Measurements from ENCODE around the gene AQP2. TPM values are rescaled to one million over a fixed set of nuclear protein-coding genes. Genes with fewer than 3 reads are reported as not detected.

The AQP2 gene, protein sequence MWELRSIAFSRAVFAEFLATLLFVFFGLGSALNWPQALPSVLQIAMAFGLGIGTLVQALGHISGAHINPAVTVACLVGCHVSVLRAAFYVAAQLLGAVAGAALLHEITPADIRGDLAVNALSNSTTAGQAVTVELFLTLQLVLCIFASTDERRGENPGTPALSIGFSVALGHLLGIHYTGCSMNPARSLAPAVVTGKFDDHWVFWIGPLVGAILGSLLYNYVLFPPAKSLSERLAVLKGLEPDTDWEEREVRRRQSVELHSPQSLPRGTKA
- not detected for polyA plus RNA-seq (2013, experiment 1 of 2; ENCODE audit: insufficient read length)
- polyA plus RNA-seq (2013, experiment 2 of 2; ENCODE audit: insufficient read length) = 0.47 TPM

DNA sequence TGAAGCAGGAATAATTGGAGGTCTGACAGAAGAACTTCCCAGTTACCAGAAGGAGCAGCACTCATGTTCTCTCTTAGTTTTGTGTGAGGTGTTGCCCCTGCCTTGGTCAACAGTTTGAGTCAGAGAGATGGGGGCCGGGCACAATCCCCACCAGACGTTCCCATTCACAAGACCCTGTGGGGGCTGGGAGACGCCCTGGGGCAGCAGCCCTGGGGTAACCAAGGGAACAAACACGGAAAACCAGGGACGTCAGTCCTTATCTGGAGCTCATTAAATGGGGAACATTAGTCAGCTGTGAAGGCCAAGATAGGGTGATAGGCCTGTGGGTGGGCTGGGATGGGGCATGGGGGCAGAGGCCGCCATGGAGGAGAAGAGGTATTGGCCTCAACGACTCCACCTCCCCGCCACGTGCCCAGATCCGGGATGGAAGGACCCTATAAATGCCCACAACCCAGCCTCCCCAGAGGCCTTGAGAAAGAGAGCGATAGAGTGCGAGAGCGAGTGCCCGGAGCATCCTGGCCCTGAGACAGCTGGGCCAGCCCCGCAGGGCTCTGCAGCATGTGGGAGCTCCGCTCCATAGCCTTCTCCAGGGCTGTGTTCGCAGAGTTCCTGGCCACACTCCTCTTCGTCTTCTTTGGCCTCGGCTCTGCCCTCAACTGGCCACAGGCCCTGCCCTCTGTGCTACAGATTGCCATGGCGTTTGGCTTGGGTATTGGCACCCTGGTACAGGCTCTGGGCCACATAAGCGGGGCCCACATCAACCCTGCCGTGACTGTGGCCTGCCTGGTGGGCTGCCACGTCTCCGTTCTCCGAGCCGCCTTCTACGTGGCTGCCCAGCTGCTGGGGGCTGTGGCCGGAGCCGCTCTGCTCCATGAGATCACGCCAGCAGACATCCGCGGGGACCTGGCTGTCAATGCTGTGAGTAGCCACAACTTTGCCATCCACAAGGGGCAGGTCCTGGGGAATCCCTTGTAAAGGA is at the start of gene AQP2:
Gene AQP2, plus strand, starts transcription at position 465 of the 979 bp plus-strand sequence. Its CDS starts 94 bp downstream, at position 559.
- DNase-seq = no peak

DNA sequence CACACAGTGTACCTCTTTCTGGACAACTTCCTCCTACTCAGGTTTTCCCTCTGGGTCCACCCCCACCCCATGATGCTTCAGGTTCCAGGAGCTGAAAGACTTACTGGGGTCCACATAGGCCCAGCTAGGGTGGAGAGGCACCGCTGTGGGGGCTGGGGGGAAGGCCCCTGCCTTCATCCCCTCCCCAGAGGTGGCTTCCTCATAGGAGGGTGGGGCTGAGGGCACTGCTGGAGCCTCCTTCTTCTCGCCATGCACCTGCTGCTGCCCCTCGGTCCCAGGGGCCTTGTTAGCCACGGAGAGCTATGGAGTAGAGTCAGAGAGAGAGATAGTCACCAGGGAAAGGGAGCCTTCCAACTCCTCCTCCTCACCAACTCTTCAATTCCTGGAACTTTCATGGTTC is 49.5 kb upstream of the AQP2 start:
- DNase-seq = no peak

DNA sequence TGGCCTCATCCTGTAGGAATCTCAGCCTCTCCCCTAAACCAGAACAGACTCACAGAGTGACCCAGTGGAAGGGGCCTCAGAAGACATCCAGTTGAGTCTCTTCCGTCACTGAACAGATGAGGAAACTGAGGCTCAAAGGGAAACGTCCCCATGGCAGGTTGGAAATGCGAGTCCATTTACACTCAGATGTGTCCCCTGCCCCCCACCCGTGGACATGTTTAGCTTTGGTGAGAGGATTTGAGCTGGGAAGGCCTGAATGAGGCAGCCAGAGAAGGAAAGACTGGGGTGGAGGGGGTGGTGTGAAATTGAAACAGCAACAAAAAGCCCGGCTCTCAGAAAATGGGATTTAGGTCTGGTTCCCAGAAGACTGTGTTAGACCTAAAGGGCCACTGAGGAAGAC is 48.6 kb upstream of the AQP2 start:
- no peak for DNase-seq

DNA sequence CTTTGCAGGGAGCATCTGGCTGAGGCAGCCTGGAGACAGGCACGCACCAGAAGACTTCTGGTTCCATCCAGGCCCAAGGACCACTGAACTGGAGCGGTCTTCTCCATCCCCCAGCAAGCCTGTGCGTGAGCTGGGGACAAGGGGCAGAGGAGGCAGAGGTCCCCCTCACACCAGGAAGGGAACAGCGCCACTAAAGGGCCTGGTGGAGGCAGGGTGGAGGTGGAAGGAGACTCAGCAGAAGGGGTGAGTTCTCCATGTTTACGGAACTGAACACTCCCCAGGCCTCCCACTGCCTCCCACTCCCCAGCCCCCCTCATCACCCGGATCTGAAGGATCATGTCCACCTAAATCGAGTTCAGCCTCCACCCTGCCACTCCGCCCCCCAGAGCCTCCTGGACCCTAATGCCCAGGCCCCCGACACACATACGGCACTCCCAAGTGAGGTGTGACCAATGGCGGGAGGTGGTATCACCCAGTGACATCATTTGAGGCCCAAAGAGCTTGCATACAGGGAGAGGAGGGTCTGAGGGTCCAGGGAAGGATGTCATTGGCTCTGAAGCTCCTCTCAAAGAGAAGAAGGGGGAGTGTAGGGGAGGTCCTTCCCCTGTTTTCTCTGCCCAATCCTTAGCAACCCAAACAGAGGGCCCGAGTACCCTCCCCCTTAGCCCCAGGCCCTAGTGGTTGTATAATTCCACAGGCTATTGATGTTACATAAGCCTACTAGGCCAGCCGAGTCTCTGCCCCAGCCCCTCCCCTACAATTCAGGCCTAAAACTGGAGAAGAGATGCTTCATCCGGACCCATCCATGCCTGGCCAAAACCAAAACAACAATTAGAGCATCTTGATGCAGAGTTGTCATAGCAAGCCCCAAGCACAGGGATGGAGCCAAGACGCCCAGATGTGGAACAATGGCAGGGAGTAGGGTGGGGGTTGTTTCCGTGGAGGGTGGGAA is 47.9 kb upstream of the AQP2 start:
- no peak for DNase-seq

DNA sequence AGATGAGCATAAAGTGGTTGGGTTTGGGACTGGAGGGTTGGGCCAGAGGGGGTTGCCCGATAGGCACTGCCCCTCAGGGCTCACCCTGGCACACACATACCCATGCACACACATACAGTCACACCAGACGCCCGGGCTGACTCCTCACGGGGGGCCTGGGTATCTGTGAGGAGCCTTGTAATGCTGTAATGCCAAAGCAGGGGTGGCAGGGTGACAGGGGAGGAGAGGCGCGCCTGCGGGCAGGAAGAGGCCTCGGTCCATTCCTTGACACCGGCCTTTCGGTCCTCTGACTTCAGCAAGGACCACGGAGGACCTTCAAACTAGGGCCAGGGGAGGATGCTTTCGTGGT is 47.2 kb upstream of the AQP2 start:
- no peak for DNase-seq

DNA sequence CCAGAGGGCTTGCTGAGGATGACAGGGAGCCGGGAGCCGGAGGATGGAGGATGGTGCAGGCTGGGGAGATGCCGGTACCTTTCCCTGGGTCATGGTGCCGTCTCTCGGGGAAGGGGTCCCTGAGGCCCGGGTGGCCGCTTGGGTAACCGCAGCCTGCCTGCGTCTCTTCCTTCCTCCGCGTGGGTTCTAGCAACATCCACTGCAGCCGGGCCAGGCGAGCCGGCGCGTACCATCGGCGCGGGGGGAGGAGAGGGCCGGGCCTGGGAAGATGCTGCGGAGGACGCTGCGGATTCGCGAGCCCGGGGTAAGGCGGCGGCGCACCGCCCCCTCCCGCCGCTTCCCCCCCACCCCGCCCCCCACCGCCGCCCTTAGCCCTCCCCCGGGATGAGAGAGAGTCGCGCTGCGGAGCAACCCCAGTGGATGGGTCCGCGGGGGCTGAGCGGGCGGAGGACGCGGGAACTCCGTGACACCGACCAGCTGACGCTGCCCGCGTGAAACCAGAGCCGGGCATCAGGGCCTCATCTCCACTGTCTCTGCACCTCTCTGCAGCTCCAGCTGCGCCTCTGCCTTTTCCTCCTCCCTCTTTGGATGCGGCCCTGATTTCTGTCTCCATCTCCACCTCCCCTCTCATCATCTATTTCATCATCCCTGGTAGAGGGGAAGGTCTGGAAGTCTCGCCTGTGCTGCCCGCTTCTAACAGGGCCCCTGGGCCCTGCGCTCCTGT is 46.7 kb upstream of the AQP2 start, which contains the start of gene FAIM2:
Gene FAIM2, minus strand, starts transcription at position 201 of the 724 bp plus-strand sequence. Its CDS starts 108 bp downstream, at position 93.
- DNase-seq = peak; percentile 79

DNA sequence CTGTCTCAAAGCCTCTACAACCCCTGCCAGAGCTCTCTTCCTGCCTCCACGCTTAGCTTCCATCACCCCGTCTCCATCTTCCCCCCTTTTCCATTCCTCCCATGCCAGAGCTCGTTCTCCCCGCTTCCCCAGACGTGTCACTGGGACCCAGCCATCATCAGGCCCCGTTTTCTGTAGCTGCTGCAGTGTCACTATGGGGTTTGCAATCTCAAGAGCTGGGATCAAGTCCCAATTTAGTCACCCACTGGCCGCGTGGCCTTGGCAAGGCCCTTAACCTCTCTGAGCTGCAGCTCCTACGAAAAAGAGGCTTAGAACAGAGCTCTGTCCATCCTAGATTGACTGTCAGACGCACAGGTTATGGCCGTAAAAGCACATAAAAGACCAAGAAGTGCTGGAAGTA is 45.9 kb upstream of the AQP2 start:
- no peak for DNase-seq

DNA sequence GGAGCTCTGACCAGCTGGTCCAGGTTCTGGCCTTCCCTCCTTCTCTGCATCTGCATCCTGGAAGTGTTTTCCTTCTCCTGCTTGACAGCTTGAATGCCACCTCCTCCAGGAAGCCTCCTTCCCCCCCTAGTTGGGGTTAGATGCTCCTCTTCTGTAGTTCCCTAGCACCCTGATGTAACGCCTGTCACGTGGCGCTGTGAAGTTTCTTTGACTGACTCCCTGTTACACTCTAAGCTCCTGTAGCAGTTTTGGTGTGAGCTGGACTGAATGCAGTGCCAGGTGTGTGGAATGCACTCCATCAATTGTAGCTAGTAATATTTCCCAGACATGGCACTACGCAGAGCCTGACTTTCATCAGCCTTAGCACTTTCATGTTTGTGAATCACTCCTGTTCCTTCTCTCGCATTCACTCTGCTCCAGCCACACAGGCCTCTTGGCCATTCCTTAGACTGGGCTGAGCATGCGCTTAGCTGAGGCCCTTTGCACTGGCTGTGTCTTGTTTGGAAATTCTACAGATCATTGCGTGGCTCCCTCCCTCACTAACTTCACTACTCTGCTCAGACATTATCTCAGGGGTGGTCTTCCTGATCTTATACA is 44.7 kb upstream of the AQP2 start:
- no peak for DNase-seq

DNA sequence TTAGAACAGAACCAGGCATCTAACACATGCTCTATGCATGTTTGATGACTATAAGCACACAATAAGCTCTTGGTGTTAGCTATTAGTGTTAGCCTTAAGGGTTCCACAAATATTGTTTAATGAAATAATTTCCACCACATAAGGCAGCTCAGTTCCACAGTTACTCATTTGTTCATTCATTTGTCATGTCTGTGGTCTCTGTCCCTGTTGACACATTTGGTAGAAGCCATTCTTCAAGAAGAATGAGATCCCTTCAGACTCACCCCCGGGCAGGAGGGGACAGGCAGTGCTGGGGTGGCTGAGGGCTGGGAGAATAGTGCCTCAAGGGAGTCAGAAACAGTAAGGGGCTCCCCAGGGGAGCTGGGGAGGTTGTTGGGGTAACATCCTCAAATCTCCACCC is 43.2 kb upstream of the AQP2 start:
- peak; percentile 19 for DNase-seq

DNA sequence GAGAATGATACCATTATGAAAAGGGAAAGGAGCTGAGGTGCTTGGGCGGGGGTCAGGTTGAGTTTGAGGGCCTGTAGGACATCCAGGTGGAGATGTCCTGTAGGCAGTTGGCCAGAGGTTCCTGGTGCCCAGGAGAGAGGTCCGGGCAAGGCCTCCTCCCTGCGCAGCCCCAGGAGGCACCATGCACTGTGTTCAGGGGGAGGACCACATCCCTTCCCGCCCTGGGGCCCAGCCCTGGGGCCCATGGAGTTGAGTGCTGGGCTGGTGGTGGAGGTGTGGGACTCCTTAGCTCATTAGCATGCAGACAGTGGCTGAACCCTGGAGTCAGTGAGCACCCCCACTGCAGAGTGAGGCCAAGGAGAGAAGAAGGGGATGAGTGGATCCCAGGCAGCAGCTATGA is 41.2 kb upstream of the AQP2 start:
- DNase-seq = no peak

DNA sequence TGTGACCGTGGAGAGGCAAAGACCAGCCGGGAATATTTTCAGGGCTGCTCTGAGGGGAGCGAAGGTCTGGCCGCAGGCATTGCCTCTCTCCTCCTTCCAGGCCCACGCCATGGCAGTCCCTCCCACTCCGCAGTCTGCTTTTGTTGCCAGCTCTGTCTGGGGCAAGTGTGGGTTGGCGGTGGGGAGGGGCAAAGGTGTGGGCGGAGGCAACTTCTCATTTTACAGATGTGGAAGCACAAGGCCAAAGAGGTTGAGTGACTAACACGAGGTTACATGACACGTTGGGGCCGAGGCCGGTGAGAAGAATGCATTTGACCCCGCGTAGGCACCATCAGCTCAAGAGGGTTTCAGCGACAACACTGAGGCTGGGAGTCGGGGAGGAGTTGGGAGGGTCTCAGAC is 40.7 kb upstream of the AQP2 start:
- no peak for DNase-seq

DNA sequence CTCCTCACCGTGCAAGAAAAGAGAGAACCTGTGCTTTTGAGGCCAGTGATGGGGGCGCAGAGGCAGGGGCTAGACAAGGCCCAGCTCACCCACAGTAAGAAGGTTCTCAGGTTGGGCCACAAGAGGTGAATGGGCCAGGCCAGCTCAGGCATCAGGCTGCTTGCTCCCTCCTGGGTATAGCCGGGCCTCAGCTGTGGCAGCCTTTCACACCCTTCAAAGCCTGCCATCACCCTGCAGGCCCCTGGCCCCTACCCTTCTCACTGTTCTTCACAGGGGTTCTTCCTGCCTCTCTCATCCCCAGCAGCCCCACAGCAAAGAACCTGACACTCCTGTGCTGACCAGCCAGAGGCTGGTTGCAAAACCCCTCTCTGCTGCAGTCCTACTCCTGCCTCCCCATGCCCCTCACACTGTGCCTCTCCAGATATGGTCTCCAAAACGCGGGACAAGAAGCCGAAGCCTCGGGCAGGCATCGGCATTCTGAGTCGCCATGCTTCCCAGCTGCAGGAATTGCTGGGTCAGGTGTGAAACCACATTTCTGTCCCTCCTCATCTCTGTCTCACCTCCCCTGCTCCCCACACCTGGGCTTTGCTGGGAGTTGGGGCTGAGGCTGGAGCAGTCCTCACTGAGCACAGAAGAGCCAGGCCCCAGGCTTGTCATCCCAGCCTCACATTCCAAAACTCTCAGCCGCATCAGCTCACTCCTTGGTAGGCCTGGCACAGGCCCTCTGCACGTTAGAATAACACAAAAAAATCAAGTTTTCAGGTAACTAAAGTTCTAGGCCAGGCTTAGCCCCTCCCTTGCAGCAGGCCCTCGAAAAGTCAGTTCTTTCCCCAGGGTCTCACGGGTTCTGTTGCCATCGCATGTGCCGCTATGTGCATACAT is 40.0 kb upstream of the AQP2 start:
- no peak for DNase-seq

DNA sequence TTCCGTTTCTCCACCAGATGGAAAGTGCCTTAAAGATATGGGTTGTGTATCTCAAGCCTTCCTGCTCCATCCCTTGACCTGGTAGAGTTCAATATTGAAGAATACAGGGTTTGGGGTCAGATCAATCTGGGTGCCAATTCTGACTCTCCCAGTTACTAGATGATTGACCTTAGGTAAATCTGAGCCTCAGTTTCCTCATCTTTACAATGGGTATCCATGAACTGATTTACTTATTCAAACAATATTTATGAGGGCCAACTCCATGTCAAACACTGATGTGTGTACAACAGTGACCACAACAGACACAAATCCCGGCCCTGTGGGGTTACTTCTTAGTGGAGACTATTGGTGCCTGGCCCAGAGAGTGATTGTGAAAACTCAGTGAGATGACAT is 39.3 kb upstream of the AQP2 start:
- DNase-seq = no peak

DNA sequence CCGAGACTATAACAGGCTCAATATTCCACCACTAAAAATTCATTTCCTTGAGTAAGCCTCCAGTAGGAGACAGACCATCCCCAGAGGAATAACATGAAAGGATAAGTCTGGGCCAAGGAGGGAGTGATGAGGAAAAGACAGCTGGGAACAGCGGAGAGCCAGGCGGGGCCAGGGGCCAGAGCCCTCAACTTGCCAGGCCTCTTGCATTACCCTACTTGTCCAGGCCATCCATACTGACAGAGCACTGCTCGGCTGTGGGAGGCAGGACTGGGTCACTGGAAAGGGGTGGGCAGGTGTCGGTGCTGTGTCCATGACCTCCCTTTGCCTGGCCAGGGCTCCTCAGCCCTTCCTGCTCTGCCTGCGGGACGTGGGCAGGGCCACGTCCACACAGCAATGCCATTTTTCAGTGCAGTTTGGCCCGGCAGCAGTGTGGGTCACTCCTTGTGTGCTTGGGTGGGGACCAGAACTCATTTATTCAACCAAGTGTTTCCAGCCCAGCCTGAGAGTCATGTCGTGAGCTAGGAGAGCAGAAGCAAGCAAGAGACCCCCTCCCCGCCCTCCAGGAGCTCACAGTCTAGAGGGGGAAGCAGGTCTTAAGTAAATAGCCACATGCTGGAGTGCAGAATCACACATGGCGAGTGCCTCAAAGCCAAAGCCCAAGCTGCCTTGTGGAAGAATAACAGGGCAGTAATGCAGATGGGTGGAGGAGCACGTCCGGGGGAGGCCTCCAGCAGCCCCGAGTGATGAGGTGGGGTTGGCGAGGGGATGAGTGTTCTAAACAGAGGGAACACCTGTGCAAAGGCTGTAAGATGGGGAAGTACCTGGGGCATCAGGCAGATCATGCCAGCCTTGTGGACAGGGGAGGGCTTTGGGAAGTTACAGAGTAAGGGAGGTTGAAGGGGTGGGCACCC is 37.9 kb upstream of the AQP2 start:
- DNase-seq = no peak

DNA sequence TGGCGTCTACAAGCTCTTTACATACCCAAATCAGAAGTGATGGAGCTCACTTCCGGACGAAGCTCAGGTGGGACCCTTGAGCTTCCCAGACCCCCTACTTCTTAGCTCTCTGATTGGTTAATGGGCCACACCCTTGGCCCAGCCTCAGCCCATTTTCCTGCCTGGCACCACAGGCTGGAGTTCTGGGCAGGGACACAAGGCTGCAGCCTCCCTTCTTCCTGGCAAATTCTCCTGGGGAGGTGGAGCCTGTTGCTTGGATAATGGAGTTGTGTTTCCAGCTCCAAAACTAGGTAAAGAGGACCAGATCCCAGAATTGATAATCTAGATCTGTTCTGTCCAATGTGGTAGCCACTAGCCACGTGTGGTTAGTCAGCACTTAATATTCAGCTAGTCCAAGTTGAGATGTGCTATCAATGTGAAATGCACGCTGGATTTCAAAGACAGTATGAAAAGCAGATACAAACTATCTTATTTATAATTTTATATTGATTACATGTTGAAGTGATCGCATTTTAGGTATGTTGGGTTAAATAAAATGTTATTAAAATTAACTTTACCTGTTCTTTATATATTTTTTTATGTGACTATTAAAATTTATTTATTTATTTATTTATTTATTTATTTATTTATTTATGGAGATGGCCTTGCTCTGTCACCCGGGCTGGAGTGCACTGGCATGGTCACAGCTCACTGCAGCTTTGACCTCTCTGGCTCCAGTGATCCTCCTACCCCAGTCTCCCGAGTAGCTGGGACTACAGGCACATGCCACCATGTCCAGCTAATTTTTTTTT is 34.2 kb upstream of the AQP2 start:
- no peak for DNase-seq

DNA sequence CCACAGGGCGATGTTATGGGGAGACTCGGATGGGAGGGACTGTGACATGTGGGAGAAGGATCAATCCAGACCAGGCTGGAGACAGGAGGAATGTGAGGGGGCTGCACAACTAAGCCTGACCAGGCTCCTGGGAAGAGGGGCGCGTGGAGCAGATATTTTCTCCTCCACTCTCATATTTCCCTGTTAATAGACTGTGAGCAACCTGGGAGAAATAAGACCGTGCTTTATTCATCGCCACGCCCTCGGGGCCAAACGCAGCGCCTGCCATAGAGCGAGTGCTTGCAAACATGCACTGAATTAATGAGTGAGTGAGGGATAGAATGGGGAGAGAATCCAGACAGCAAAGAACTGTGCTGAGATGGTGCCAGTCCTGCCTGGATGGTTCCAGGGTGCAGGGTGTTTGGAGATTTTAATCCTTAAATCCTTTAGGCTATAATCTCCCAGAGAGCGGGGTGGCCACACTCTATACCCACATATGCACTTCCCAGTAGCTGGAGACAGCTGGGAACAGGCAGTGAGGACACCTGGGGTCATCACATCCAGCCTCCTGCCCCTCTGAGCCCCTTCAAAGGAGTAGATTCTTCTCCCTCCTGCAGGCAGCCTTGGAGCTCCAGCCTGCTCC is 33.3 kb upstream of the AQP2 start:
- no peak for DNase-seq

DNA sequence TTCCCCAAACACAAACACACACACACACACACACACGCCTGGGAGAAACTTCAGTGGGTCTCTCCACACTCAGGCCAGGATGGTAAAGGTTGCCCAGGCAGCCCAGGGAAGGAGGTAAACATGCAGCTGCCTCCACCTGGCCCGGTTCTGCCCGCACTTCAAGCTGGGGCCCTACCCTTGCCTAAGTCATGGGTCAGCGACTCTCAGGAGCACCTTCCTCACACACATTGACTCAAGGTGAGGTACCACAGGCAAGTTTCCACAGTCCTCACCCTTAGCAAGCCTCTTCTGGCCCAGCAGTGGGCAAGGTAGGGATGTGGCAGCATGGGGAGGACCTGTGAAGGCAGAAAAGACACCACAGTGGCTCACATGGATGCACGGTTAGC is 32.8 kb upstream of the AQP2 start:
- no peak for DNase-seq
